NCI-H1930 (cell line): ENCODE measurements around the gene EVPLL.
"Not testable (repeated sequence)": the region's sequence is repeated elsewhere in the genome, so short reads cannot be mapped to it uniquely, and the experiment has no call there.

Experiments
- DNase-seq, 2 experiments: peaks; one replicate each; lab custom pipeline; 2025; lab: John Stamatoyannopoulos, UW

Gene EVPLL

GRCh38 chr17:18425593-18425992, 48.0 kb downstream of the EVPLL start:
- not testable (repeated sequence) for DNase-seq

GRCh38 chr17:18426639-18427038, 49.1 kb downstream of the EVPLL start:
- not testable (repeated sequence) for DNase-seq

DNA sequence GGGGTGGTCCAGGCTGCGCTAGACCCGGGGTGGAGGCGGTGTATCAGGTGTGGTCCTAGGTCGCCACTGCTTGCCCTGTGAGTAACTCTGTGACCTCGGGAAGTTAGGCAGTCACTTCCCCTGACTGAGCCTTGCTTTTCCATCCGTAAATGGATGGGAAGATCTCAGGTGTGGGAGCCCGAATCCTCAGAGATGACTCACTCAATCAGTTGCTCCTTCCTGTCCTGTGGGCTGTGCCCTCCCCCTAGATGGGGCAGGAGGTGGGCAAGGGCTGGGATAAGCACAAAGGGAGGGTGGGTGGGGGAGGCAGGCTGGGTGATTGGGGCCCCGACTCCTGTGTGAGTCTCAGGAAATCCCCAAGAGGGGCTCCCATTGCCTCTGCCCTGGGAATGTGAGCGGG, 54.6 kb downstream of the EVPLL start:
- not testable (repeated sequence) for DNase-seq
